Esophagus squamous epithelium (tissue), 4 donors: Measurements from ENCODE around the gene ANGEL2.

Source experiments
- POLR2A ChIP-seq, 4 donors: fragments of 450-650 bp; IDR thresholded peaks; one replicate each; pipeline ENCODE4 v1.6.1; 2017; ENCODE audit warnings: antibody characterized with exemption in 4 of 4, mild to moderate bottlenecking in 4 of 4, moderate library complexity in 3 of 4
- TF ChIP-seq, protein P1 (sequence below), 6 experiments: fragments of 450-650 bp in 4 of 6; fragments of 200-600 bp in 2 of 6; sonication (generic) in 2 of 6; IDR thresholded peaks; one replicate each; pipeline ENCODE4 v1.5.1; 2016 to 2019; ENCODE audit warnings: antibody characterized with exemption in 6 of 6, mild to moderate bottlenecking in 4 of 6, moderate library complexity in 4 of 6

DNA sequence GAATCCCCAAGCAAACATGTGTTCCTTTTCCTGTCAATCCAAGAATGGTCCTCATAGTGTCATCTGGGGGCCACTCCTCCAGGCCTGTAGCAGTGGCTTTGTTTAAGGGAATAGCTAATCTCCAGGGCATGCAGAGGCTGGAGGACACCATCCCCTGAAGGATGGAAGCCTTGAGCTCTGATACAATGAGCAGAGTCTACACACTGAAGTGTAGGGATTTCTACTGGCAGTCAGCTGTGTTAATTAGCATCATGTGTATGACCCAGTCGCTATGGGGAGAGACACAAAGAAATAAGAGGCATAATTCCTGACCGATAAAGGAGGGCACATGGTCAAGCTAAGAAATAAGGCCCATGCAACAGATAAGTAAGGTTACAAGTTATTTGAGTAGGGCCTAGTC is 29.1 kb downstream of the ANGEL2 start:
- TF ChIP-seq, protein P1, sequence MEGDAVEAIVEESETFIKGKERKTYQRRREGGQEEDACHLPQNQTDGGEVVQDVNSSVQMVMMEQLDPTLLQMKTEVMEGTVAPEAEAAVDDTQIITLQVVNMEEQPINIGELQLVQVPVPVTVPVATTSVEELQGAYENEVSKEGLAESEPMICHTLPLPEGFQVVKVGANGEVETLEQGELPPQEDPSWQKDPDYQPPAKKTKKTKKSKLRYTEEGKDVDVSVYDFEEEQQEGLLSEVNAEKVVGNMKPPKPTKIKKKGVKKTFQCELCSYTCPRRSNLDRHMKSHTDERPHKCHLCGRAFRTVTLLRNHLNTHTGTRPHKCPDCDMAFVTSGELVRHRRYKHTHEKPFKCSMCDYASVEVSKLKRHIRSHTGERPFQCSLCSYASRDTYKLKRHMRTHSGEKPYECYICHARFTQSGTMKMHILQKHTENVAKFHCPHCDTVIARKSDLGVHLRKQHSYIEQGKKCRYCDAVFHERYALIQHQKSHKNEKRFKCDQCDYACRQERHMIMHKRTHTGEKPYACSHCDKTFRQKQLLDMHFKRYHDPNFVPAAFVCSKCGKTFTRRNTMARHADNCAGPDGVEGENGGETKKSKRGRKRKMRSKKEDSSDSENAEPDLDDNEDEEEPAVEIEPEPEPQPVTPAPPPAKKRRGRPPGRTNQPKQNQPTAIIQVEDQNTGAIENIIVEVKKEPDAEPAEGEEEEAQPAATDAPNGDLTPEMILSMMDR (IDR thresholded peaks at IDR 0.05), result no peak
- no peak for TF ChIP-seq POLR2A (IDR thresholded peaks at IDR 0.05)
